Stimulated activated CD4-positive, alpha-beta T cell treated with anti-CD3 and anti-CD28 coated beads, TNF-alpha, amount 100 ng/mL, for 24 hours (primary cell): ENCODE results near the gene DNAJB6.

Experiments
- DNase-seq, 3 experiments: peaks; one replicate each; pipeline ENCODE4 v3.0.0-alpha.2; 2020; ENCODE audit warnings: low read depth in 3 of 3

The DNAJB6 gene

GRCh38 chr7:157395206-157395605, 58.4 kb downstream of the DNAJB6 start:
- DNase-seq = no peak

DNA sequence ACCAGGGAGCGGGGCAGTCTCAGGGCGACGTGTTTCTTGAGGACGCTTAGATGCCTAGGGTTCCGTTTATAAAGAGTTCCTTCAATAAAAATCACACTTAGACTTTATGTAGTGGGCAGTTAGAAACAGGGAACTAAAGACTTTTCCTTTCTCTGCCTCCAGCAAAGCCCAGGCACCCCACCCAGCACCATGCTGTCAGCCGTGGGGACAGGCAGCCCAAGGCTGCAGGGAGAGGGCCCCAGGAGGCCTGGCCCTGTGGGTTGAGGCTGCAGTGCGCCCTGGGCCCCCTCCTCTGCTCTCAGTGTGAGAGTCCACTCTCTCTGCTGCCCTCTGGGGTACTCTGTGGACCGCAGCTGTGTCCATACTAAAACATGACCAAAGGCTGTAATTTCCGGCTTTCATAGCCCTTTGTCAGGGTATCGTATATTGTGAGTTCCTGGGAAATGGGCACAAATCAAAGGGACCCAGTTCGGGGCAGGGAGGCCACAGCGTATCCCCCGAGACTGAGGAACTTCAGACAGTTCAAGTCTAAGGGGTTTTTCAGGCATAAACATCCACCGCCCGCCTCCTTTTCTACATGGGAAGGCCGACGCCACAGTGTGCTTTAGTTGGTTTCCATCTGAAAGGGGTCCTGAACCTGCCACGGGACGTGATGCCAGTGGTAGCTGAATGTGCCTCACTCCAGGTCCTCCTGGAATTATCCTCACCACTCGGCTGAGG, 59.7 kb downstream of the DNAJB6 start:
- no peak for DNase-seq

DNA sequence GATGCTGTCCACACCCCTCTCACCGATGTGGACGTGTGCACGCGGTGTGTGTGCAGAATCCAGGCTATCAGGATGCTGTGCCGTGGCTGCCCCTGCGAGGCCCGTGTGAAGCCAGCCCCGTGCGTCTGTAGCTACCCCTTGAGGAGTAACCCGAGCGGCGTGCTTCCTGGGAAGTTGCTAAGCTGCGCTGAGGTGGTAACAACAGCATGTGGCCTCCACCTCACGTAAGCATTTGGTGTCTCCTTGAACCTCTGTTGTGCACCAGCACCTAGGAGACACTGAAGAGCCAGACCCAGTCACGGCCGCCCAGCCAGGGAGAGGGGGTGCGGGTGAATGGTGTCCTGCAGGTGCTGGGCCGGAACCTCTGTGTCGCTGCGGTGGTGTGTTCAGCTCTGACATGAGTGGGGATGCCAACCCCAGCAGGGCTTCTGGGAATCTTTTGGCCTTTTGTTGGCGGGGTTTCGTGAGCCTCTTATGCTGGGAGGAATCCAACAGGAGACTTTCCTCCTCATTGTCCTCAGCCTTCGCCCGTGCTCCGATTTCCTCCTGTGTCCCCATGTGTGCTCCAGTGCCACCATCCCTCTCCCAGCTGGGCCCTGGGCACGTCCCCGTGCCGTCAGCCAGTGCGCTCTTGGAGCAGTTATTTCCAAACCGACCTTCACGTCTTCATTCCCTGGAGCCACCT, 60.4 kb downstream of the DNAJB6 start:
- no peak for DNase-seq

DNA sequence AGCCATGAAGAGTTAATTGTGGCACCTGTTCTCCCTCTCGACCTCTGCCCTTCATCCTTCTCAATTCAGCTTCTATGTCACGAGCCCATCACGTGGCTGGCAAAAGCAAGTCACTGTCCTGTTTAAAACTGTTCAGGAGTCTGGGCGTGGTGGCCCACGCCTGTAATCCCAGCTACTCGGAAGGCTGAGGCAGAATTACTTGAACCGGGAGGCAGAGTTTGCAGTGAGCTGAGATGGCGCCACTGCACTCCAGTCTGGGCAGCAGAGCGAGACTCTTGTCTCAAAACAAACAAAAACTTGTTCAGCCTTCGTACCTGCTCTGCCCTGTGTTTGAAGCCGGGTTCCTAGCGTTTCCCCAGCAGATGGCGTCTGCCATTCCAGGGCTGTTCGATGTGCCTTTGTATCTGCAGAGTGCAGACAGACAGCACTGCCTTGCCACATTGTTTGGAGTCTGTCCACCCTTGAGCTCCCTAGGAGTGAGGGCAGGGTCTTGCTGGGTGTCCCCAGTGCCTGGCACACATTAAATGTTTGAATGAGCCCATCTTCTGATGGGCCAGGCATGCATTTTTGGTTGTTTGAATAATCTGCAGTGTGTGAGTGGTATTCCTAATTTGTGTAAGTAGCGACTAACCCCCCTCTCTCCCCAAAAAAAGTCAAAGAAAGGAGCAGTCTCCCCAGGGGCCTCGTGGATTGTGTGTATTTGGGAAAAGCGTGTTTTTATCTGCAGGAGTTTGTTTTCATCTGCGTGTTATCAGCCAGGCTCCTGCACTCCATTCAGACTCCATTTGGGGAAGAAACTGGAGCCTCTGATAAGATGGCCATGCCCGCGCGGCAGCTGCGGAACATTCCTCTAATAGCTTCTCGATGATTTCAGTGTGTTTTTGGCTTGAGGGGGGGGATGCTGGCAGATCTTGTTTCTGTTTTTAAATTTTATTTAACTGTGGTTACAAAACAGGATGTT, 61.2 kb downstream of the DNAJB6 start:
- no peak for DNase-seq

DNA sequence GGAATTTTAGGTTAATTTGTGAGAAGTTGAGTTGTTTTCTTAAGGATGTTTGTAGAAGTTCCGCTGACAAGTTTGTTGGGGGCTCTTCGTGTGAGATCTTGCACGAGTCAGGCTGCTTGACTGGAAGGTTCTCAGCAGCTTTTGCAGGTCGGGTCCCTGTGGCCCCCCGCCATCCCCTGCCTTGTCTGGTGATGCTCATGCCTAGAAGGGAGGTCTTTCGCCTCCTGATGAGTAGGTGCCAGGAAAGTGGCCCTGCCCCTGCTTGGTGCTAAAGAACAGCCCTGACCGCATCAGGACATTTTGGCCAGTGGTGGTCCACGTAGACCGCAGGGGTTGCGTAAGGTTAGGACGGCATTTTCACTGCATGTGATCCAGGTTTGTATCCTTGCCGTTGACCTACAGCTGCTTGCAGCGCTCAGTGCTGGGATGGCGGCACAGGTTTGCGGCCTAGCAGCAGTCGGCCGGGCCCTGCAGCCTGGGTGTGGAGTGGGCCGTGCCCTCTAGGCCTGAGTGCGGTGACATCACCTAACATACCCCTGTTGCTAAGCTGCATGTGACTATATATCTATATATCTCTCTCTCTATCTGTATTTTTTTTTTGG, 62.4 kb downstream of the DNAJB6 start:
- DNase-seq = no peak

DNA sequence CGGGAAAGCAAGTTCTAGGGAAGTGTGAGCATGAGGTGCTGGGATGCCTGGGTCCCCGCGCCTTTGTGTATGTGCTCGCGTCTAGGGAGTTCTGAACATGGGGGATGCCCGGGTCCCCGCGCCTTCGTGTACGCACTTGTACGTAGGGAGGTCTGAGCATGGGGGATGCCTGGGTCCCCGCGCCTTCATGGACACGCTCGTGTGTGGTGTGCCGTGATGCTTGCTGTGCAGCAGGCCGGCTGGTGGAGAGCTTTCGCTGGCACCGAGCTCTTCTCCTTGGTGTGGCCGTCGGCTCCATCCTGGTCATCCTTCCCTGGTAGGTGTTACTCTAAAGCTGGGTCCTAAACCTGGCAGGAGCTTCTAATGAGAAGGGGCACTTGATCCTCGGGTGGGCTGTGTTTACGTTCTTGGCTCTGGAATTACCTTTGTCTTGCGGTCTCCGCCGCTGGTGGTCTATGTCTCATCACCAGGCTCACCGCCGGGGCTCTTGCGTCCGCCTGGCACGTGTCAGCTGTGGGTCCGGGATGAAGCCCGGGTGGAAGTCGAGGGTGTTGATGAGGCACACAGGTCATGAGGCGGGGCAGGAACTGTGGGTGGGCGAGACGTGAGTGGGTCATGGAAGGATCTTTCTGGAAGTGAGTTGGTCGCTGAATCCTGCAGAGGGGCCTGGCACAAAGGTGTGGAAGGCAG, 63.5 kb downstream of the DNAJB6 start:
- no peak for DNase-seq

DNA sequence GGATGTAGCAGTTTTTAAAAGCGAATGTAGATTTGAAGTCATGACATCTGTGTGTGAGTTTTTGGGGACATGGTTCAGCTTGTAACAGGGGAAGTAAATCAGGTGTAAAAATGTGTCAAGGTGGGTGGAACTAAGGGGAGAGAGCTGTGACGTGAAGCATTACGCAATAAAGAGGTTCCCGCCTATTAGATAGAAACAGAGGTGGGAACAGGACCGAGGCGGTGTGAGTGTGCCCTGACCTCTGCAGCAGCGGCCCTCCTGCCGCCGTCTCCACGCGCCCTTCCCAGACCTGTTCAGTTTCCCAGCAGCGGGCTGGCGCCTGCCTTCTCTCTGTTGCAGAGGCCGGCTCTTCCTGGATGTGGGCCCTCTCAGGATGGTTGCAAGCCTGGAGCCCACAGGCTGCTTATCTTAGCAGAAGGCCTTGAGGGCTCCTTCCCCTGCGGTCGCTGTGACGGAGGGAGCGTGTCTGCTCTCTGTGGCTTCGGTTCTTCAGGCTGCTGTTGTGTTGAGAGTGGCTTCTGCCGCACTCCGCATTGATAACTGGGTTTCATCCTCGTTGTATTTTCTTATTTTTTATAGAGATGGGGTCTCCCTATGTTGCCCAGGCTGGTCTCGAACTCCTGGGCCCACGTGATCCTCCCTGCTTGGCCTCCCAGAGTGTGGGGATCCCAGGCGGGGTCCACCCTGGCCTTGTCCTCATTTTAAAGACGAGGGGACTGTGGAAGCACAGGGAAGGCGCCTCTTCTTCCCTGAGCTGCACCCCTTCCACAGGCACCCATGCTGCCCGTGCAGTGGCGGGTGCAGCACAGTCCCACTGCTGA, 65.0 kb downstream of the DNAJB6 start:
- DNase-seq = no peak

DNA sequence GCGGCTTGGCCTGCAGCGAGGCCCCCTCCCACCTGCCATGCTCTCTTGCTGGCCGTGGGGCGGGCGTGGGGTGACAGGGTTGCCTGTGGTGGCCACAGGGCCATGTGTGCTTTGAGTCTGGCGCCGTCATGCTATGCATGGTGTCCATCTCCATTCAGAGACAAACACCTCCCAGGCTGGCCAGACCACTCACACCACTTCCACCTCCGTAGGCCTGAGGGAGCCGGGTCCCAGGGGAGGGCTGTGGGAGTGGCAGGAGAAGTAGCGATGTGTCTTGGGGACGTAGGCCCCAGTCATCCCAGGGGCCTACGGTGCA, 65.5 kb downstream of the DNAJB6 start:
- DNase-seq = no peak

DNA sequence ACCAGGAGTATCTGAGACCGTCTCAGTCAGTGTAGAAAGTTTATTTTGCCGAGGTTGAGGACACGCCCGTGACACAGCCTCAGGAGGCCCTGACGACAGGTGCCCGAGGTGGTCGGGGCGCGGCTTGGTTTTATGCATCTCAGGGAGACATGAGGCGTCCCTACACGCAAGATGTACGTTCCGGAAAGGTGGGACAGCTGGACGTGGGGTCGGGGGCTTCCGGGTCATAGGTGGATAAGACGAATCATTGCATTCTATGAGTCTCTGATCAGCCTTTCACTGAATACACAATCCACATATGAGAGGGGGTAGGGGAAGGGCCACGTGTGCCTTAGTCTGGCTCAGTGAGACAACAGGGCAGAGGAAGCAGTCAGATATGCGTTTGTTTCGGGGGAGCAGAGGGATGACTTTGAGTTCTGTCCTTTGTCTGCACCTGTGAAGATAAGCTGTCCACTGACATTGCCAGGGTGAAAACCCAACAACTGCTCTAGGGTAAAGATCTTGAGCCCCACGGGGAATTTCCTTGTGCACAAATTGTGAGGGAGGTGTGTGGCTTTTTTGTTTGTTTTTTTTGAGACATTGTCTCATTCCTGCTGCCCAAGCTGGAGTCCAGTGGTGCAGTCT, 66.2 kb downstream of the DNAJB6 start:
- DNase-seq = no peak

DNA sequence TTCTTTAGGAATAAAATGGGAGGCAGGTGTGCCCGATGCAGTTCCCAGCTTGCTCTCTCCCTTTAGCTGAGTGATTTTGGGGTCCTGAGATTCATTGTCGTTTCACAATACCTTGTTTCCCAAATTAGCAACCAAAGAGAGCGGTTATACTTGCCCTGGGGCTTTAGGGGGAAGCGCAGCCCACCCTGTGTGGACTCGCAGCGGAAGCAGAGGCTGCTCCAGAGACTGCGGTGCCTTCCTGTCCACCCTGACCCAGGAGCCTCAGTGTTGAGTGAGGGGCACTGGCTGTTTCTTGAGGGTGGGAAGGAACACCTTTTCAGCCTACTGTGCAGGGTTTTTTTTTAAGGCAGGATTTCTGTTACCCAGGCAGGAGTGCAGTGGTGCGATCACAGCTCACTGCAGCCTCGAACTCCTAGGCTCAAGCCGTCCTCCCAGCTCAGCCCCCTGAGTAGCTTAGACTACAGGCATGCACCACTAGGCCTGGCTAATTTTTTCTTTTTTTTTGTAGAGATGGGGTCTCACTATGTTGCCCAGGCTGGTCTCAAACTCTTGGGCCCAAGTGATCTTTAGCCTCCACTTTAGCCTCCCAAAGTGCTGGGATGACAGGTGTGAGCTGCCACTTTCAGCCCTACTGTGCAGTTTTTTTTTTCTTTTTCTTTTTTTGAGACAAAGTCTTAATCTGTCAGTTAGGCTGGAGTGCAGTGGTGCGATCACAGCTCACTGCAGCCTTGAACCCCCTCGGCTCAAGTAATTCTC, 67.0 kb downstream of the DNAJB6 start:
- no peak for DNase-seq

GRCh38 chr7:157404845-157405481, 68.2 kb downstream of the DNAJB6 start:
- peak in 1 of 3 experiments; percentile 57 for DNase-seq

- DNase-seq = no peak
Observed at GRCh38 chr7:157405501-157405900, 68.7 kb downstream of the DNAJB6 start.

DNA sequence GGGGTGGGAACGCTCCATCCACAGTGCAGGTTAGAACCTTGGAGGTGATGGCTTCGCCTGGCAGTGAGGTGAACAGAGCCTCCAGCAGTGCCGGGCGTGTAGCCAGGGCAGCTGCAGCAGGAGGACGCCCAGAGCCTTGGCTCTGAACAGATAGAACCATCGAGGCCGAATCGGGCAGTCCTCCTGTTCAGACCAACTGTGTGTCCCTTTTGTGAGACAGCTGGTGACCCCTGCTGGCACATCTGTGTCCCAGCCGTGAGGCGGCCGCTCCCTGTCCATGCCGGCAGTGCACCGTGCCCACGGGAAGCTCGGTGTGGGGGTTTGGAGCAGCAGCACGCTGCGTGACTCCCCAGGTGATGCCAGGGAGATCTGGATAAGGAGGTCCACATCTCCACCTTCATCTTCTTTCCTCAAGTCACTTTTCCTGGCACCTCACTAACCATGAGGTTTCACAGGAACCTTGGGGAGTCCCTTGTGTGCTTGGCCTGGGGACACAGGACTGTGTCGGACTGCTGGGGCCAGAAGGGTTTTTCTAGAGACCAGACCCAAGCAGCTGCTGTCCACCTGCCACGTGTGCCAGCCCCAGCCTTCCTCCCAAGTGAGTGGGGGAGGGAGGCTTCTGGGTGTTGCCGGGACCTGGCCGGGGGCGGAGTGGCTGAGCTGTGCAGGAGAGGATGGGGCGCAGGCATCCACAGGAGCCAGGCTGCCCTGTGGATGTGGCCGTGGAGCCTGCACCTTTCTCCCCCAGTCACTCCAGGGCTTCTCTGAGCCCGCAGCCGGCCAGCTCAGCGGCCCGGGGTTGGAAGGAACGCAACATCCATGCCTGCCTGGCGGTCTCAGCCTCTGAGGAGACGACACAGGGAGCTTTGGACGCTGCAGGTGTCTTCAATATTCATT, 69.4 kb downstream of the DNAJB6 start:
- DNase-seq = no peak

DNA sequence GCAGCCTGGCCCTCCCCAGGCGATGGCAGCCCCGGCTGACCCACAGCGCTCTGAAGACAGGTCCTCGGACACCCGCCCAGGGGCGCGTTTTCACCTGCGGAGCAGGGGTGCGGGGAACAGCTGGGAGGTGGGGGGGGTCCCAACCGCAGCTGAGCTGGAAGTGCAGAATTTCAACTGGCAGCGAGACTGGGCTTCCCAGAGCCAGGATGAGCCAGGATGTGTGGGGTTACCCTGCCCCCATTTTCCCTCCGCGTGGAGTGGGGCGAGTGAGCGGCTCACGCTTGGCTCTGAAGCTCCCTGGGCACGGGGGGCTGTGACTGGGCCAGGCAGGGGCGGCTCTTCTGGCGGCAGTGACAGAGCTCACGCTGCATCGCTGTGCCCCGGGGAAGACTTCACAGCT, 70.2 kb downstream of the DNAJB6 start:
- no peak for DNase-seq

GRCh38 chr7:157407512-157408257, 70.9 kb downstream of the DNAJB6 start:
- no peak for DNase-seq

DNA sequence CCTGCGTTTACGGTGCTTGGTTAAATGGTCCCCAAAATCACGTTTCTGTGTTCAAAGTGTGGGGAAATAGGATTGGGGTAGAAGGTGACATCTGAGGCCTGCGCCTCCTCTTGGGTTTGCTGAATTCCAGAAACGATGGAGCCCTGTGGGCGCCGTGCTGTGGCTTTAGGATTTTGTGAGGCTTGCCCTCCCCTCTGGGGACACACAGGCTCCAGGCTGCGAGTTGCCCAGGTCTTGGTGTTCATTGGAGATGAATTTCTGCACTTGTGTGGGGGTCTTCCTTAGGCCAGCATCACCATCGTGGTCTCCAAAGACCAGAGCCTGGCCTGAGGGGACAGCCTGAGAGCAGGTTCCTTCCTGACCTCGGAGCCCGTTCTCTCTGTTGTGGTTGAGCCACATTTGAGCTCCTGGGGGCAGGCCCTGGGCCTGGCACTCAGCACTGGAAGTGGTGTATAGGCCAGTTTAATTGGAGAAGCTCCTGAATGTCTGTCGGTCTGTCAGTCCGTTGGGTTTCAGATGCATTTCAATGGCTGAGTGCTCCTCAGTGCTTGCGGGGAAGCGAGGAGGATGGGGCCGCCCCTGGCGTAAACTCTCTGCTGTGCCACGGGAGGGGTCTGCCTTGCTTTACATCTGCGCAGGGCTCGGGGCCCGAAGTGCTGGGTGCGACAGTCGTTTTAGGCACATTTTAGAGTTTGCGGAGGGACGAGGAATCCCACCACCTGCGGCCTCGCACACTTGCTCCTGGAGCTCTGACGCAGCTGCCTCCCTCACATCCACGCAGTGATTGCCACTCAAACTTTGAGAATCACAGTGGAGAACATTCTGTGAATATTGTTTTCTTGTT, 71.7 kb downstream of the DNAJB6 start:
- no peak for DNase-seq
